Esophagus squamous epithelium (tissue), 5 donors: ENCODE results near the gene SUV39H1. TPM values are rescaled to one million over a fixed set of nuclear protein-coding genes. Genes with fewer than 3 reads are reported as not detected.

Experiments used
- DNase-seq: peaks from one replicate; lab custom pipeline; 2025; lab: John Stamatoyannopoulos, UW
- H3K27ac ChIP-seq, 4 donors: fragments of 200-600 bp; sonication (generic); one replicate each; pipeline ENCODE4 v1.5.1; 2016 to 2019; ENCODE audit warnings: mild to moderate bottlenecking in 1 of 4
- H3K27me3 ChIP-seq, 4 donors: fragments of 200-600 bp; sonication (generic); 1 replicate in 3 of 4; 2 replicates in 1 of 4; pipeline versions ENCODE4 v1.5.1 to v1.6.0; 2017 to 2021; ENCODE audit warnings: antibody characterized with exemption in 1 of 4
- H3K36me3 ChIP-seq, 3 donors: fragments of 200-600 bp; sonication (generic); one replicate each; pipeline ENCODE4 v1.5.1; 2016 to 2019
- H3K4me1 ChIP-seq, 3 donors: fragments of 200-600 bp; sonication (generic); one replicate each; pipeline ENCODE4 v1.5.1; 2017 to 2019
- H3K4me3 ChIP-seq, 4 donors: fragments of 200-600 bp; sonication (generic); 1 replicate in 3 of 4; 2 replicates in 1 of 4; pipeline ENCODE4 v1.5.1; 2016 to 2019; ENCODE audit warnings: mild to moderate bottlenecking in 2 of 4, moderate library complexity in 1 of 4
- H3K9me3 ChIP-seq, 3 donors: fragments of 200-600 bp; sonication (generic); one replicate each; pipeline ENCODE4 v1.5.1; 2016 to 2019
- POLR2A ChIP-seq, 4 donors: fragments of 450-650 bp; IDR thresholded peaks; one replicate each; pipeline ENCODE4 v1.6.1; 2017; ENCODE audit warnings: antibody characterized with exemption in 4 of 4, mild to moderate bottlenecking in 4 of 4, moderate library complexity in 3 of 4
- WGBS, 2 donors: methylation state at CpG; one replicate each; pipeline ENCODE4 v1.1.5; 2018; 5-methylcytosine and 5-hydroxymethylcytosine counted together
- intact Hi-C: fragments of 100-400 bp; cut with DNase I; formaldehyde crosslinking; loops from one replicate; pipeline ENCODE4 v1.15.0; 2022
- total RNA-seq, 4 donors: library from RNA; depleted of rRNA; stranded (reverse); fragments of >200 nt; gene quantifications; one replicate each; pipeline ENCODE4 v1.1.0, GENCODE V29; 2016
- TF ChIP-seq, protein P1 (sequence below), 6 experiments: fragments of 450-650 bp in 4 of 6; fragments of 200-600 bp in 2 of 6; sonication (generic) in 2 of 6; IDR thresholded peaks; one replicate each; pipeline ENCODE4 v1.5.1; 2016 to 2019; ENCODE audit warnings: antibody characterized with exemption in 6 of 6, mild to moderate bottlenecking in 4 of 6, moderate library complexity in 4 of 6
- donor health status: DM: yes; HTN: yes; CAD: no.

SUV39H1 gene
- total RNA-seq, 4 donors from 2014 or later, result 4.6 to 12.1 (median 8.2) TPM

DNA sequence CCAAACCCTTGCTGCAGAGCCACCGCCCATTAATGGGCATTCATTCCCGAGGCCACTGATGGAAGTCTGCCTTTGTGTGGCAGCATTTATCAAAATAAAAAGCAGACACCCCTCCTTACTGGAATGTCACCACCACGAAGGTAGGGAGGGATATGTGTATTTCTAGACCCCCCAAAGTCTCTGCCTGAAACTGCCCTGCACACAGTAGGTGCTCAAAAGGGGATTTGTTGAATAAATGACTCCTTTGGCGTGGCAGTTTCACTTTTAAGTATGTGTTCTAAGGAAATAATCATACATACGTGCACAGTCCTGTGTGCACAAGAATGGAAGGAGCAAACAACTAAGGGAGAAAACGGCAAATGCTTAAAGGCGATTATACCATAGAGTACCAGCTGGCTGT, 41.4 kb downstream of the SUV39H1 start:
- peak overlapping the region; percentile 46 to 74 (median 57) for H3K4me3 ChIP-seq
- TF ChIP-seq POLR2A (IDR thresholded peaks at IDR 0.05), result no peak
- TF ChIP-seq, protein P1, sequence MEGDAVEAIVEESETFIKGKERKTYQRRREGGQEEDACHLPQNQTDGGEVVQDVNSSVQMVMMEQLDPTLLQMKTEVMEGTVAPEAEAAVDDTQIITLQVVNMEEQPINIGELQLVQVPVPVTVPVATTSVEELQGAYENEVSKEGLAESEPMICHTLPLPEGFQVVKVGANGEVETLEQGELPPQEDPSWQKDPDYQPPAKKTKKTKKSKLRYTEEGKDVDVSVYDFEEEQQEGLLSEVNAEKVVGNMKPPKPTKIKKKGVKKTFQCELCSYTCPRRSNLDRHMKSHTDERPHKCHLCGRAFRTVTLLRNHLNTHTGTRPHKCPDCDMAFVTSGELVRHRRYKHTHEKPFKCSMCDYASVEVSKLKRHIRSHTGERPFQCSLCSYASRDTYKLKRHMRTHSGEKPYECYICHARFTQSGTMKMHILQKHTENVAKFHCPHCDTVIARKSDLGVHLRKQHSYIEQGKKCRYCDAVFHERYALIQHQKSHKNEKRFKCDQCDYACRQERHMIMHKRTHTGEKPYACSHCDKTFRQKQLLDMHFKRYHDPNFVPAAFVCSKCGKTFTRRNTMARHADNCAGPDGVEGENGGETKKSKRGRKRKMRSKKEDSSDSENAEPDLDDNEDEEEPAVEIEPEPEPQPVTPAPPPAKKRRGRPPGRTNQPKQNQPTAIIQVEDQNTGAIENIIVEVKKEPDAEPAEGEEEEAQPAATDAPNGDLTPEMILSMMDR (IDR thresholded peaks at IDR 0.05), result no peak
- H3K4me1 ChIP-seq, result peaks cover 0 to 15% (median 0%) of the 10 kb centered on the region in 3 donors
- no peaks in the 10 kb centered on the region for H3K9me3 ChIP-seq
- intact Hi-C loops, result no loop called here
- peak overlapping the region; percentile 89 to 95 (median 92) for H3K27ac ChIP-seq
- no peaks in the 10 kb centered on the region for H3K36me3 ChIP-seq
- no peak for DNase-seq
- 39 to 43% methylated on average over 3 to 7 of the region's 7 CpGs for WGBS, 2 donors
- H3K27me3 ChIP-seq, result no peaks in the 10 kb centered on the region

DNA sequence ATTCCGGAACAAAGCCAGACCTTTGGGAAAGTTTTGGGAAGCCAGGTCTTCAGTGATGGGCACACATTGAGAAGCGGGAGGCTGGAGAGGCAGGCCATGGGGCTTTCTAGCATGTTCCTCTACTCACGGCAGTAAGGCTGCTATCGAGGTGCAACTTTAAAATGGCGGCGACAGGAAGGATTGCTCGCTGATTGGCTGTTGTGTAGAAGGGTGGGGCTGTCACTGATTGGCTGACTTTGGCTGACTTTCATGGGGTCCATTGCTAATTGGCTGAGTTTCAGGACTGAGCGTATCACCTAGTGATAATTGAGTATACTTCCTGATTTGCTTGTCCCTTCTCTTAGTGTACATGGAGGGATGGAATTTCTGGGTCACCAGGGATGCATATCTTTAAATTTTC, 45.3 kb downstream of the SUV39H1 start:
- no peaks in the 10 kb centered on the region for H3K27me3 ChIP-seq
- H3K4me1 ChIP-seq, result peaks cover 0 to 8% (median 0%) of the 10 kb centered on the region in 3 donors
- H3K4me3 ChIP-seq, result no peak overlapping the region
- no peak overlapping the region for H3K27ac ChIP-seq
- no peak for DNase-seq
- TF ChIP-seq POLR2A (IDR thresholded peaks at IDR 0.05), result no peak
- TF ChIP-seq, protein P1 (IDR thresholded peaks at IDR 0.05), result no peak
- intact Hi-C loops, result no loop called here
- 89 to 93% methylated on average over 8 of the region's 8 CpGs for WGBS, 2 donors
- H3K9me3 ChIP-seq, result no peaks in the 10 kb centered on the region
- no peaks in the 10 kb centered on the region for H3K36me3 ChIP-seq

DNA sequence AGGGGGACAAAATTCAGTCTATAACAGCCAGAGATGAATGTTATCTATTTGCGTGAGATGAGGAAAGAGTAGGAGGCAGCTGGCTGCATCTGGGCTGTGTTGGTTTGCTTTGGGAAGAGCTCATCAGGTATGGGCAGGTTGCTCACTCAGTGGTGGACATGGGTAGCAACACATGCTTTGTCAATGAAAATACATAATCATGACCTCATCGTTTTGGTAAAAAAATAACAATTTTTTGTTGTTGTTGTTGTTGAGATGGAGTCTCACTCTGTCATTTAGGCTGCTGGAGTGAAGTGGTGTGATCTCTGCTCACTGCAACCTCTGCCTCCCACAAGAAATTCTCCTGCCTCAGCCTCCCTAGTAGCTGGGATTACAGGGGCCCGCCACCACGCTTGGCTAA, 48.7 kb downstream of the SUV39H1 start:
- DNase-seq, result no peak
- intact Hi-C loops, result no loop called here
- Histone ChIP-seq H3K9me3 (no peaks in the 10 kb centered on the region), H3K27ac (no peak overlapping the region), H3K4me3 (no peak overlapping the region), H3K36me3 (no peaks in the 10 kb centered on the region), H3K4me1 (no peaks in the 10 kb centered on the region), H3K27me3 (no peaks in the 10 kb centered on the region)
- TF ChIP-seq, protein P1 (IDR thresholded peaks at IDR 0.05), result no peak
- TF ChIP-seq POLR2A (IDR thresholded peaks at IDR 0.05), result no peak
- WGBS, 2 donors, result 77 to 87% methylated on average over 4 of the region's 4 CpGs

DNA sequence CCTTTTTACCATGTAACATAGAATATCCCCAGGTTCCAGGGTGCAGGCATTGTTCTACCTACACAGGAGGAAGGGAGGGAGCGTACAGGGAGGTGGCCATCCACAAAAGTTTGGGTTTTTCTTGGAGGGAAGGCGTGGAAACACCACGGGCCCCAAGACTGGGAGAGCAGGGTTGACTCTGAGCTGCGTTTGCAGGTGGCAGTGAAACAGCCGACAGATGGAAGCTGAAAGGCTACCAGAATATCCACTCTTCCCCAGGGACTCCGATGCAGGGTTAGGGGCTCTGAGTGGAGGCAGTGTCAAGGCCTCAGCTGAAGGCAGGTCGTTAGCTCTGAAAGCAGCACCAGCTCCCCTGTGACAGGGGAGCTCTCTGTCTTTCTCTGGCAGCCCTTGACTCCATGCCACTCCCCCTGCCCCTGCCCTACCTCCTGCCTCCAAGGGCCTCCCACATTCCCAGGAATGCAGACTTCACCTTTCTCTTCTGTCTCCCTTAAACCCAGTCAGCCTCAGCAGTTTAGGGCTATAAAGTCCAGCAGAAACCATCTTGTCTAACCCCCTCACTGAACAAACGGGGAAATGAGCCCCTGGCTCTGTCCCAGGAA, 51.0 kb downstream of the SUV39H1 start:
- Histone ChIP-seq H3K27ac (no peak overlapping the region), H3K4me3 (no peak overlapping the region), H3K36me3 (no peaks in the 10 kb centered on the region), H3K9me3 (no peaks in the 10 kb centered on the region), H3K27me3 (no peaks in the 10 kb centered on the region), H3K4me1 (no peaks in the 10 kb centered on the region)
- TF ChIP-seq, protein P1 (IDR thresholded peaks at IDR 0.05), result no peak
- TF ChIP-seq POLR2A (IDR thresholded peaks at IDR 0.05), result no peak
- WGBS, 2 donors, result 58% methylated on average over 5 of the region's 8 CpGs; no CpG with 5 or more reads in 1 of the 2 donors
- no peak for DNase-seq
- intact Hi-C loops, result no loop called here

DNA sequence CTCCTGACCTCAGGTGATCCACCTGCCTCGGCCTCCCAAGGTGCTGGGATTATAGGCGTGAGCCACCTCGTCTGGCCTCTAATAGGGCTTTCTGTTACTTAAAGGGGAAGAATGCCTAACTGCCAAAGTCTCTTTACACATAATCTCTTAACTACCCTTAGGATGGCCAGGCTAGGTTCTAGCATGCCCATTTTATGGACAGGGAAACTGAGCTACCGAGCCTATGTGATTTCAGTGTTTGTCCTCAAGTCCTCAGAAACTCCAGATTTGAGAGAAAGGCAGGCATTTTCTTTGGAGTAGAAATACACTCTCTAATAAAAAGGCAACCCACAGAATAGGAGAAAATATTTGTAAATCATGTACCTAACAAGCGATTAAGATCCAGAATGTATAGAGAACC, 52.6 kb downstream of the SUV39H1 start:
- Histone ChIP-seq H3K27ac (no peak overlapping the region), H3K4me3 (no peak overlapping the region), H3K4me1 (no peaks in the 10 kb centered on the region), H3K9me3 (no peaks in the 10 kb centered on the region), H3K36me3 (no peaks in the 10 kb centered on the region), H3K27me3 (no peaks in the 10 kb centered on the region)
- intact Hi-C loops, result no loop called here
- no peak for DNase-seq
- TF ChIP-seq POLR2A (IDR thresholded peaks at IDR 0.05), result no peak
- 83 to 86% methylated on average over 2 to 5 of the region's 5 CpGs for WGBS, 2 donors
